Panc1 (cell line): ENCODE measurements around the gene AOAH. TPM values are rescaled to one million over a fixed set of nuclear protein-coding genes. Genes with fewer than 3 reads are reported as not detected.

Source experiments
- ATAC-seq: fragments of 200-7000 bp; cut with Tn5 transposase; 2 replicates; pipeline ENCODE4 v1.9.1; 2020; ENCODE audit warnings: mild to moderate bottlenecking, moderate library complexity
- BruUV-seq: library from RNA; stranded (reverse); fragments of 400-500 nt; replicated peaks from 2 replicates; lab custom pipeline; 2021; lab: Mats Ljungman, UMichigan
- CTCF ChIA-PET: fragments of 300-600 bp; sonication (Branson Sonifier 250); formaldehyde crosslinking; loops from one replicate; lab custom pipeline; 2022; ENCODE audit warnings: antibody characterized with exemption; lab: Charles Lee
- POLR2A ChIA-PET: fragments of 300-600 bp; sonication (Branson Sonifier 250); formaldehyde crosslinking; loops from one replicate; lab custom pipeline; 2022; ENCODE audit warnings: antibody characterized with exemption; lab: Charles Lee
- DNase-seq: peaks from one replicate; pipeline ENCODE4 v3.0.0-alpha.2; 2010; ENCODE audit warnings: low read depth, low spot score
- H3K27ac ChIP-seq: 2 replicates; pipeline ENCODE4 v1.5.1; 2011; ENCODE audit warnings: mild to moderate bottlenecking, low read length, inconsistent platforms
- H3K27me3 ChIP-seq: fragments of 200-500 bp; sonication (Bioruptor generic); 2 replicates; pipeline ENCODE4 v1.6.0; 2014; ENCODE audit warnings: low read length, inconsistent platforms; ENCODE audit not compliant: control insufficient read depth, insufficient read depth
- H3K36me3 ChIP-seq: fragments of 200-500 bp; sonication (Bioruptor generic); 2 replicates; pipeline ENCODE4 v1.5.1; 2014; ENCODE audit warnings: inconsistent platforms, mild to moderate bottlenecking, low read length, moderate library complexity; ENCODE audit not compliant: control insufficient read depth, insufficient read depth
- H3K4me1 ChIP-seq: 2 replicates; pipeline ENCODE4 v1.5.1; 2011; ENCODE audit warnings: inconsistent platforms, mild to moderate bottlenecking, low read length, moderate library complexity; ENCODE audit not compliant: control insufficient read depth, insufficient read depth
- H3K4me3 ChIP-seq, 2 experiments: 2 replicates each; pipeline ENCODE4 v1.5.1; 2011 to 2012; ENCODE audit warnings: low read depth in 2 of 2, low read length in 2 of 2, mild to moderate bottlenecking in 2 of 2, inconsistent platforms in 1 of 2, moderate library complexity in 1 of 2
- H3K9me3 ChIP-seq: fragments of 200-500 bp; sonication (Bioruptor generic); 2 replicates; pipeline ENCODE4 v1.5.1; 2014; ENCODE audit warnings: low read depth, mild to moderate bottlenecking, inconsistent platforms, low read length, moderate library complexity; ENCODE audit not compliant: control insufficient read depth, insufficient read depth
- CTCF ChIP-seq: fragments of 450-650 bp; IDR thresholded peaks from 2 replicates; pipeline ENCODE4 v1.5.1; 2017; ENCODE audit warnings: mild to moderate bottlenecking
- POLR2AphosphoS5 ChIP-seq: IDR thresholded peaks from 2 replicates; pipeline ENCODE4 v1.6.1; 2012; ENCODE audit warnings: mild to moderate bottlenecking, low read depth, low read length, moderate library complexity
- REST ChIP-seq, 2 experiments: IDR thresholded peaks; 2 replicates each; pipeline ENCODE4 v1.6.1; 2011 to 2012; ENCODE audit warnings: low read depth in 2 of 2, control low read depth in 1 of 2, low read length in 1 of 2, mild to moderate bottlenecking in 1 of 2, moderate library complexity in 1 of 2; ENCODE audit not compliant: insufficient read depth in 1 of 2
- SIN3A ChIP-seq: IDR thresholded peaks from 2 replicates; pipeline ENCODE4 v1.6.1; 2012; ENCODE audit warnings: low read depth, mild to moderate bottlenecking, low read length, moderate library complexity, borderline replicate concordance; ENCODE audit not compliant: insufficient read depth
- TCF7L2 ChIP-seq: IDR thresholded peaks from 2 replicates; pipeline ENCODE4 v1.6.1; 2011; ENCODE audit warnings: mild to moderate bottlenecking, low read depth, low read length, inconsistent platforms
- in situ Hi-C: cut with HindIII; loops from 2 replicates; pipeline ENCODE4 v1.10.0; 2016; ENCODE audit warnings: low sequenced_read_pairs, low pct_unique_long_range_greater_than_20kb
- intact Hi-C: fragments of 100-400 bp; cut with micrococcal nuclease; formaldehyde crosslinking; loops from one replicate; pipeline ENCODE4 v1.10.0; 2022; ENCODE audit not compliant: unreplicated experiment
- total RNA-seq: library from RNA; stranded (reverse); gene quantifications from one replicate; pipeline ENCODE4 v1.2.1, GENCODE V29; 2021; ENCODE audit not compliant: unreplicated experiment

Gene AOAH
- total RNA-seq, 1 experiment from 2014 or later = 0.31 TPM

GRCh38 chr7:36654436-36654835, 69.9 kb downstream of the AOAH start:
- BruUV-seq = no TSS peak
- DNase-seq (no peak), ATAC-seq (no peak)
- peaks cover 52% of the 10 kb centered on the region; the same call in 1 of the 2 replicates for H3K9me3 ChIP-seq
- no peaks in the 10 kb centered on the region for H3K27me3 ChIP-seq
- H3K4me3 ChIP-seq = no peak overlapping the region
- no peaks in the 10 kb centered on the region for H3K36me3 ChIP-seq
- no peak for TF ChIP-seq TCF7L2
- TF ChIP-seq POLR2AphosphoS5 = no peak
- TF ChIP-seq REST (IDR thresholded peaks at IDR 0.05; ENCODE audit: insufficient read depth in 1 of 2, low read depth in 2 of 2, low read length in 1 of 2) = no peak
- no peak for TF ChIP-seq CTCF
- TF ChIP-seq SIN3A = no peak
- intact Hi-C loops (no loop called here), in situ Hi-C loops (no loop called here)
- peak overlapping the region; percentile 99 for H3K27ac ChIP-seq
- peaks cover 24% of the 10 kb centered on the region for H3K4me1 ChIP-seq
- ChIA-PET POLR2A (no interaction called here), CTCF (no interaction called here)

- Histone ChIP-seq H3K4me3 (no peak overlapping the region), H3K27ac (peak overlapping the region; percentile 99), H3K27me3 (no peaks in the 10 kb centered on the region), H3K4me1 (peaks cover 18% of the 10 kb centered on the region), H3K9me3 (peaks cover 52% of the 10 kb centered on the region; the same call in 1 of the 2 replicates), H3K36me3 (no peaks in the 10 kb centered on the region)
- DNase-seq = no peak
- CTCF ChIA-PET = interaction anchor here (0.5 to 0.6 kb wide), 2 partner anchors 136 to 1714 kb away, joined by 3 to 10 read pairs; no protein-coding TSS in a partner anchor
- in situ Hi-C loops = no loop called here
- no TSS peak for BruUV-seq
- no peak for ATAC-seq
- no peak for TF ChIP-seq SIN3A
- no peak for TF ChIP-seq TCF7L2
- no peak for TF ChIP-seq REST (IDR thresholded peaks at IDR 0.05; ENCODE audit: insufficient read depth in 1 of 2, low read depth in 2 of 2, low read length in 1 of 2)
- intact Hi-C loops = no loop called here
- POLR2A ChIA-PET = interaction anchor here (0.6 kb wide), 1 partner anchor 166 kb away, joined by 3 read pairs; no protein-coding TSS in a partner anchor
Measured at GRCh38 chr7:36653663-36654355, 70.5 kb downstream of the AOAH start.
